ENCODE measurements around the gene NGFR. TPM values are rescaled to one million over a fixed set of nuclear protein-coding genes. Genes with fewer than 3 reads are reported as not detected.

Gene NGFR
- total and polyA plus RNA-seq, 9 of the 15 experiments (the other 6 are each of a cell fraction or from before 2014, with no cell fraction given) = 0.07 to 0.23 (median 0.13) TPM; not detected in 4

DNA sequence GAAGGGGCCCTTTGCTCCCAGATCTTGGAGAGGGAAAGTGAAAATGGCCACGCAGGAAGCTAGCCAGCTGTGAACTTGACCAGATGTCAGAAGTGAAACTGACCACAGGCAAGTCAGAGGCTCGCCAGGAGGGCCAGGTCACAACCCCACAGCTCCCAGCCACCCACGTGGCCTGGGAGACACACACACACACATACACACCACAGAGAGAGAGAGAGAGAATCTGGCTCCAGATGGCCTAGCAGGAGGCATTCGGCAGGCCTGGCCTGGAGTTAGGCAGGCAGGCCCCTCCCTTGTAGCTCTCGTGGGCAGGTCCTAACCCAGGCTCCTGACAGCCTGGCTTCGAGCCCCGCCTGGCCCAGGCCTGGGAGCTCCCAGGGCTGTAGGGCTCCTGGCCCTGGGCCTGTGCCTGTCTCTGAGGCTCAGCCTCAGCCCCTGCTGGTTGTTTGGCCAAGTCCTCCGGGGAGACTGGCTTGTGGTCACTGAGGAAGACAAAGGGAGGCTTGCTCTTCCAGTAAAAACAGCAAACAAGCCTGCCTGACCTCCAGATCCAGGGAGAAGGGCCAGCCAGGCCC, 20.2 kb downstream of the NGFR start:
- peak overlapping the region; percentile 49 for H3K27ac ChIP-seq (ENCODE audit: extremely low read depth, low read depth, low read length)
- H3K9ac ChIP-seq (ENCODE audit: insufficient read depth in 1 of 2, low read depth in 2 of 2, low read length in 2 of 2) = peak overlapping the region; percentile 51 to 59; a peak in 3 of 4 replicates
- peak; percentile 89 for FAIRE-seq
- H3K27me3 ChIP-seq (ENCODE audit: control insufficient read depth in 2 of 2, insufficient read depth in 2 of 2, low read length in 2 of 2) = peaks cover 0 to 18% of the 10 kb centered on the region in 2 experiments; a peak in 3 of 5 replicates
- H3K4me1 ChIP-seq (replicated peaks in 1 of 2; ENCODE audit: control insufficient read depth in 2 of 2, insufficient read depth in 2 of 2, low read length in 2 of 2) = peaks cover 14 to 27% of the 10 kb centered on the region in 2 experiments
- ChIA-PET CTCF (ENCODE audit: low intra/inter-chr PET ratio) (no interaction called here), POLR2A (interaction anchor here (0.5 to 1.5 kb wide), 4 partner anchors 8 to 193 kb away, joined by 3 read pairs; partner anchors contain the start of gene SLC35B1)
- peak; percentile 91 for ATAC-seq
- no peaks in the 10 kb centered on the region for H3K9me1 ChIP-seq (ENCODE audit: control insufficient read depth, insufficient read depth, low read length)
- H2AFZ ChIP-seq (ENCODE audit: low read depth, low read length) = peak overlapping the region; percentile 94
- in situ Hi-C loops (cut with MboI) = no loop called here
- no peaks in the 10 kb centered on the region for H3K9me3 ChIP-seq (replicated peaks; ENCODE audit: control insufficient read depth, insufficient read depth, low read depth, low read length)
- no peaks in the 10 kb centered on the region for H3K36me3 ChIP-seq (ENCODE audit: control insufficient read depth, insufficient read depth, low read length)
- no peaks in the 10 kb centered on the region for H4K20me1 ChIP-seq (replicated peaks; ENCODE audit: control insufficient read depth, insufficient read depth, low read length)
- H3K4me3 ChIP-seq = no peak overlapping the region
- no peaks in the 10 kb centered on the region for H3K79me2 ChIP-seq (ENCODE audit: control insufficient read depth, insufficient read depth, low read length)
- peak overlapping the region; percentile 14; the same call in 1 of the 2 replicates for H3K4me2 ChIP-seq (ENCODE audit: insufficient read depth, low read length)
- intact Hi-C loops (cut with micrococcal nuclease) = no loop called here
- DNase-seq (ENCODE audit: extremely low read depth in 1 of 4, low spot score in 3 of 4) = peak; percentile 72 to 80 (median 78)
- WGBS (ENCODE audit: insufficient coverage, low coverage, missing lambda C conversion rate) = 10% methylated on average over 7 of the region's 8 CpGs
- BruUV-seq (replicated peaks) = no TSS peak
- TF ChIP-seq FUS (optimal IDR thresholded peaks at IDR 0.05; ENCODE audit: low read depth, low read length) (no peak), CBX3 (IDR thresholded peaks at IDR 0.05; ENCODE audit: borderline replicate concordance in 1 of 2, low read length in 2 of 2) (no peak), EZH2 (IDR thresholded peaks at IDR 0.05; ENCODE audit: borderline replicate concordance, low read depth, low read length) (no peak), CCNT2 (IDR thresholded peaks at IDR 0.05; ENCODE audit: borderline replicate concordance, extremely low read depth, insufficient read length, low read depth, low read length) (no peak), ZKSCAN3 (CRISPR knock-in tag; IDR thresholded peaks at IDR 0.05) (no peak), PRDM10 (IDR thresholded peaks at IDR 0.05; ENCODE audit: partially characterized antibody) (peak; percentile 40), RBM34 (IDR thresholded peaks at IDR 0.05; ENCODE audit: borderline replicate concordance, insufficient read depth, low read length) (no peak), DMBX1 (CRISPR knock-in tag; IDR thresholded peaks at IDR 0.05; ENCODE audit: borderline replicate concordance) (no peak), ZNF518B (CRISPR knock-in tag; IDR thresholded peaks at IDR 0.05) (no peak), ZFP30 (CRISPR knock-in tag; IDR thresholded peaks at IDR 0.05; ENCODE audit: borderline replicate concordance) (no peak), PTBP1 (IDR thresholded peaks at IDR 0.05; ENCODE audit: low read depth, low read length) (no peak)
- TF ChIP-seq, protein P1, sequence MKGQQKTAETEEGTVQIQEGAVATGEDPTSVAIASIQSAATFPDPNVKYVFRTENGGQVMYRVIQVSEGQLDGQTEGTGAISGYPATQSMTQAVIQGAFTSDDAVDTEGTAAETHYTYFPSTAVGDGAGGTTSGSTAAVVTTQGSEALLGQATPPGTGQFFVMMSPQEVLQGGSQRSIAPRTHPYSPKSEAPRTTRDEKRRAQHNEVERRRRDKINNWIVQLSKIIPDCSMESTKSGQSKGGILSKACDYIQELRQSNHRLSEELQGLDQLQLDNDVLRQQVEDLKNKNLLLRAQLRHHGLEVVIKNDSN (CRISPR knock-in tag; IDR thresholded peaks at IDR 0.05) = peak; percentile 89
